Embryonic facial prominence (tissue), 1 donor: ENCODE data around the gene WBP2NL.

Experiments
- DNase-seq: peaks from one replicate; pipeline ENCODE4 v3.0.0-alpha.2; 2016; ENCODE audit errors: extremely low spot score

WBP2NL gene

GRCh38 chr22:42072606-42073330 lies 74.2 kb downstream of the WBP2NL start:
- DNase-seq, result no peak

- no peak for DNase-seq
Observed at GRCh38 chr22:42073621-42074041, 75.0 kb downstream of the WBP2NL start.

GRCh38 chr22:42074132-42074811 lies 75.7 kb downstream of the WBP2NL start, which contains the start of gene PHETA2:
TSS of gene PHETA2 (plus strand) at chr22:42074248. CDS start at chr22:42077294, 3,046 bp downstream.
- no peak for DNase-seq

GRCh38 chr22:42074846-42075676 lies 76.5 kb downstream of the WBP2NL start:
- no peak for DNase-seq

- DNase-seq, result no peak
Observed at GRCh38 chr22:42076764-42077485, 78.3 kb downstream of the WBP2NL start.

GRCh38 chr22:42077486-42078125 lies 79.0 kb downstream of the WBP2NL start:
- no peak for DNase-seq
